ENCODE results near the gene POU5F1.
A peak's percentile ranks its signal among the peaks of the same experiment; 100 is the strongest.
"Not testable (repeated sequence)": the region's sequence is repeated elsewhere in the genome, so short reads cannot be mapped to it uniquely, and the experiment has no call there.

The POU5F1 gene

DNA sequence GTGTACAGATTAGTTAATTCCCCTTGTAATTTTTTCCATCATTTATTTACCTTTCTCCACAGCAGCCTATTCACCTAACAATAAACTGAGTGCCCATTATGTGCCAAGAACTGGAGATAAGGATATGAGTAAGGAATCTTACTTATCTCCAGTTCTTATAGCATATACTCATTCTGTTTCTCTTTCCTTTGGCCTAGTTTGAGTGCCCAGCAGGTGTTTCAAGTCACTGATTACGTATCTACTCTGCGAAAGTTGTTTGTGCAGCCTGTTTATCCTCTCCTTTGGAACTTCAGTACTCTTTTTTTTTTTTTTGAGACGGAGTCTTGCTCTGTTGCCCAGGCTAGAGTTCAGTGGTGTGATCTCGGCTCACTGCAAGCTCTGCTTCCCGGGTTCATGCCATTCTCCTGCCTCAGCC lies 17.3 kb upstream of the POU5F1 start:
- Histone ChIP-seq H3K36me3 (ENCODE audit: control insufficient read depth, low read depth, low read length) (no peaks in the 10 kb centered on the region), H3K27ac (ENCODE audit: low read length) (no peak overlapping the region), H3K4me3 (ENCODE audit: low read length) (no peak overlapping the region), H3K9ac (ENCODE audit: low read length) (no peak overlapping the region), H3K4me1 (ENCODE audit: control insufficient read depth, low read depth, low read length) (peaks cover 9% of the 10 kb centered on the region), H3K27me3 (ENCODE audit: control insufficient read depth, insufficient read depth, low read length) (no peaks in the 10 kb centered on the region), H3K9me3 (ENCODE audit: control insufficient read depth, low read depth, low read length) (no peaks in the 10 kb centered on the region)

- H3K36me3 ChIP-seq (ENCODE audit: control insufficient read depth, low read depth, low read length): no peaks in the 10 kb centered on the region
- no peak overlapping the region for H3K4me3 ChIP-seq (ENCODE audit: low read length)
- no peaks in the 10 kb centered on the region for H3K9me3 ChIP-seq (ENCODE audit: control insufficient read depth, low read depth, low read length)
- H3K9ac ChIP-seq (ENCODE audit: low read length): no peak overlapping the region
- no peak overlapping the region for H3K27ac ChIP-seq (ENCODE audit: low read length)
- H3K27me3 ChIP-seq (ENCODE audit: control insufficient read depth, insufficient read depth, low read length): no peaks in the 10 kb centered on the region
- H3K4me1 ChIP-seq (ENCODE audit: control insufficient read depth, low read depth, low read length): peaks cover 9% of the 10 kb centered on the region
Measured at GRCh38 chr6:31186052-31186734, 15.7 kb upstream of the POU5F1 start.

- H3K4me1 ChIP-seq (ENCODE audit: control insufficient read depth, low read depth, low read length); H3K36me3 ChIP-seq (ENCODE audit: control insufficient read depth, low read depth, low read length); H3K27me3 ChIP-seq (ENCODE audit: control insufficient read depth, insufficient read depth, low read length); H3K9me3 ChIP-seq (ENCODE audit: control insufficient read depth, low read depth, low read length); H3K9ac ChIP-seq (ENCODE audit: low read length); H3K27ac ChIP-seq (ENCODE audit: low read length); H3K4me3 ChIP-seq (ENCODE audit: low read length): not testable (repeated sequence)
Measured at GRCh38 chr6:31185695-31186051, 15.2 kb upstream of the POU5F1 start.

DNA sequence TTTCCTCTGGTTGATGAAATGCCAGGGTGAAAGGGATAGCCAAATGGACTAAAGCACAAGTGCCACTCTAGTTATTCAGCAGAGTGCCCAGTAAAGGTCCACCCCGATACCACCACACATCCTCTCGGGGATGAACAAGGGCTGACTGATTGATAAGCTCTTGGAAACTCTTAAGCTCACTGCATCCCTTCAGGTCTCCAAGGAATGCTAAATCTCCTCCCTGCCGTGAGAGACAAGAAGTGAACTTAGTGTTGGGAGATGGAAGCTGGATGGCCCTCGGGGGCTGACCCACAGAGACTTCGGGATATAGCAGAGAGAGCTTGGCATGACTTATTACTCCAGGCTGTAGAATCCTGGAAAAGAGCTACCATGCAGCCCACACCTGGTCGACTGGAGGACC lies 13.4 kb upstream of the POU5F1 start:
- not testable (repeated sequence) for H3K4me1 ChIP-seq (ENCODE audit: control insufficient read depth, low read depth, low read length); H3K27ac ChIP-seq (ENCODE audit: low read length); H3K36me3 ChIP-seq (ENCODE audit: control insufficient read depth, low read depth, low read length); H3K4me3 ChIP-seq (ENCODE audit: low read length); H3K9ac ChIP-seq (ENCODE audit: low read length); H3K9me3 ChIP-seq (ENCODE audit: control insufficient read depth, low read depth, low read length); H3K27me3 ChIP-seq (ENCODE audit: control insufficient read depth, insufficient read depth, low read length)

DNA sequence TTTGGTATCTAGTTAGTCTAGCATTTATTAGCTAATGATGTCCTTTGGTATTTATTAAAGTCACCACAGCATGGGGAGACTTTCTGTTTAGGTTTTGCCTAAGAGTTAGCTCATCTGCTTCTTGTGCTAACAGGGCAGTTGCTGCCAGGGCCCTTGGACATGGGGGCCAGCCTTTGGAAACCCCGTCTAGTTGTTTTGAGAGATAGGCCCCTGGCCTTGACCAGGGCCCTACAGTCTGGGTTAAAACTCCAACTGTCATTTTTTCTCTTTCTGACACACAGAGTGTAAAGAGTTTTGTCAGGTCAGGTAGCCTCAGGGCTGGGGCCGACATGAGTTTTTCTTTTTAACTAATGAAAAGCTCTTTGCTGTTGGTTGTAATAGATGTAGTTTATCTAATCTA lies 12.8 kb upstream of the POU5F1 start:
- H3K27me3 ChIP-seq (ENCODE audit: control insufficient read depth, insufficient read depth, low read length); H3K4me1 ChIP-seq (ENCODE audit: control insufficient read depth, low read depth, low read length); H3K9me3 ChIP-seq (ENCODE audit: control insufficient read depth, low read depth, low read length); H3K9ac ChIP-seq (ENCODE audit: low read length); H3K36me3 ChIP-seq (ENCODE audit: control insufficient read depth, low read depth, low read length); H3K4me3 ChIP-seq (ENCODE audit: low read length); H3K27ac ChIP-seq (ENCODE audit: low read length): not testable (repeated sequence)

DNA sequence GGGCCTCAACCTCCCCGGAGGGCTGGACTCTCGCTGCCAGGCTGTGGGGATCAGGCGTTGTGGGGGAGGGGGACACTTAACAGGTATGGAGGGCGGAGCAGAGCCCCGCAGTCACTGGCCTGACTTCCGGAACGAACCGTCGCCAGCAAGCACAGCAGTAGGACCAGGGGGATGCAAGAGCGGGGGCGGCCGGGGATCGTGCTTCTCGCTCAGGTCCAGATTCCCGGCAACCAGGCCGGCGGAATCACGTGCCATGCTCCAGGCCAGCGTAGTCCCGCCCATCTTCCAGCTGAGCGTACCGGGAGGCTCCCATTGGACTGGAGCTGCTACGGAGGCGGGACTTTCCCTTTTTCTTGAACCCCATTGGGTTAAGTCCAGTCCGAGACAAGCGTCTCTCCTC lies 10.0 kb upstream of the POU5F1 start:
- peaks cover 9% of the 10 kb centered on the region for H3K4me1 ChIP-seq (ENCODE audit: control insufficient read depth, low read depth, low read length)
- H3K27ac ChIP-seq (ENCODE audit: low read length): no peak overlapping the region
- no peaks in the 10 kb centered on the region for H3K9me3 ChIP-seq (ENCODE audit: control insufficient read depth, low read depth, low read length)
- no peak overlapping the region for H3K4me3 ChIP-seq (ENCODE audit: low read length)
- H3K27me3 ChIP-seq (ENCODE audit: control insufficient read depth, insufficient read depth, low read length): no peaks in the 10 kb centered on the region
- H3K9ac ChIP-seq (ENCODE audit: low read length): no peak overlapping the region
- H3K36me3 ChIP-seq (ENCODE audit: control insufficient read depth, low read depth, low read length): no peaks in the 10 kb centered on the region

- Histone ChIP-seq H3K36me3 (ENCODE audit: control insufficient read depth, low read depth, low read length) (no peaks in the 10 kb centered on the region), H3K9me3 (ENCODE audit: control insufficient read depth, low read depth, low read length) (no peaks in the 10 kb centered on the region), H3K4me1 (ENCODE audit: control insufficient read depth, low read depth, low read length) (peaks cover 13% of the 10 kb centered on the region), H3K9ac (ENCODE audit: low read length) (no peak overlapping the region), H3K4me3 (ENCODE audit: low read length) (no peak overlapping the region), H3K27me3 (ENCODE audit: control insufficient read depth, insufficient read depth, low read length) (no peaks in the 10 kb centered on the region), H3K27ac (ENCODE audit: low read length) (no peak overlapping the region)
Measured at GRCh38 chr6:31179896-31180295, 9.4 kb upstream of the POU5F1 start.

- Histone ChIP-seq H3K9me3 (ENCODE audit: control insufficient read depth, low read depth, low read length) (no peaks in the 10 kb centered on the region), H3K9ac (ENCODE audit: low read length) (no peak overlapping the region), H3K4me1 (ENCODE audit: control insufficient read depth, low read depth, low read length) (peaks cover 17% of the 10 kb centered on the region), H3K36me3 (ENCODE audit: control insufficient read depth, low read depth, low read length) (no peaks in the 10 kb centered on the region), H3K4me3 (ENCODE audit: low read length) (no peak overlapping the region), H3K27me3 (ENCODE audit: control insufficient read depth, insufficient read depth, low read length) (no peaks in the 10 kb centered on the region), H3K27ac (ENCODE audit: low read length) (no peak overlapping the region)
Measured at GRCh38 chr6:31179042-31179386, 8.5 kb upstream of the POU5F1 start.

GRCh38 chr6:31178143-31179041 lies 7.9 kb upstream of the POU5F1 start:
- H3K27ac ChIP-seq (ENCODE audit: low read length): no peak overlapping the region
- H3K36me3 ChIP-seq (ENCODE audit: control insufficient read depth, low read depth, low read length): no peaks in the 10 kb centered on the region
- H3K4me3 ChIP-seq (ENCODE audit: low read length): no peak overlapping the region
- no peaks in the 10 kb centered on the region for H3K27me3 ChIP-seq (ENCODE audit: control insufficient read depth, insufficient read depth, low read length)
- no peak overlapping the region for H3K9ac ChIP-seq (ENCODE audit: low read length)
- H3K4me1 ChIP-seq (ENCODE audit: control insufficient read depth, low read depth, low read length): peaks cover 20% of the 10 kb centered on the region
- no peaks in the 10 kb centered on the region for H3K9me3 ChIP-seq (ENCODE audit: control insufficient read depth, low read depth, low read length)

DNA sequence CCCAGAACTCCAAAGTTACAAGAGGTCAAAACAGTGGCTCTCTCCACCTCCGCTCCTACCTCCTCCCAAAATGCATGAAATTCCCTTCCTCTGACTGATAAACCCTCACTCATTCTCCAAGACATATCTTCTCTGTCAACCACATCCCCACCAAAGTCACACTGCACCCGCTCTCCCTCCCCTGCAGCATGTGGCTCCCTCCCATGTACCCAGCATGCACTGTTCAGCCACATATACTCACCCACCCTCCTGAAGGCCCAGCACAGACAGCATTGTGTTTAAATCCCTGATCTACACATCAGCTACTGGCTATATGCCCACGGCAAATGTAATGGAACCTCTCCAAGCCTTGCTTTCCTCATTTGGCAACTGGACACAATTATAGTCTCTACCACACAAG lies 5.5 kb upstream of the POU5F1 start:
- Histone ChIP-seq H3K27me3 (ENCODE audit: control insufficient read depth, insufficient read depth, low read length) (no peaks in the 10 kb centered on the region), H3K9me3 (ENCODE audit: control insufficient read depth, low read depth, low read length) (no peaks in the 10 kb centered on the region), H3K4me1 (ENCODE audit: control insufficient read depth, low read depth, low read length) (peaks cover 26% of the 10 kb centered on the region), H3K4me3 (ENCODE audit: low read length) (no peak overlapping the region), H3K9ac (ENCODE audit: low read length) (no peak overlapping the region), H3K27ac (ENCODE audit: low read length) (no peak overlapping the region), H3K36me3 (ENCODE audit: control insufficient read depth, low read depth, low read length) (no peaks in the 10 kb centered on the region)

GRCh38 chr6:31174378-31174777 lies 3.9 kb upstream of the POU5F1 start:
- no peak overlapping the region for H3K27ac ChIP-seq (ENCODE audit: low read length)
- peaks cover 30% of the 10 kb centered on the region for H3K4me1 ChIP-seq (ENCODE audit: control insufficient read depth, low read depth, low read length)
- no peaks in the 10 kb centered on the region for H3K9me3 ChIP-seq (ENCODE audit: control insufficient read depth, low read depth, low read length)
- no peaks in the 10 kb centered on the region for H3K27me3 ChIP-seq (ENCODE audit: control insufficient read depth, insufficient read depth, low read length)
- H3K4me3 ChIP-seq (ENCODE audit: low read length): no peak overlapping the region
- no peaks in the 10 kb centered on the region for H3K36me3 ChIP-seq (ENCODE audit: control insufficient read depth, low read depth, low read length)
- no peak overlapping the region for H3K9ac ChIP-seq (ENCODE audit: low read length)

- Histone ChIP-seq H3K36me3 (ENCODE audit: control insufficient read depth, low read depth, low read length) (peaks cover 3% of the 10 kb centered on the region), H3K4me1 (ENCODE audit: control insufficient read depth, low read depth, low read length) (peaks cover 27% of the 10 kb centered on the region), H3K9ac (ENCODE audit: low read length) (peak overlapping the region; percentile 95), H3K9me3 (ENCODE audit: control insufficient read depth, low read depth, low read length) (no peaks in the 10 kb centered on the region), H3K27ac (ENCODE audit: low read length) (peak overlapping the region; percentile 97), H3K27me3 (ENCODE audit: control insufficient read depth, insufficient read depth, low read length) (no peaks in the 10 kb centered on the region), H3K4me3 (ENCODE audit: low read length) (peak overlapping the region; percentile 75)
Measured at GRCh38 chr6:31173406-31173805, 2.9 kb upstream of the POU5F1 start.
